GM12872 (cell line): ENCODE data around the gene ATXN1.

Experiments
- CTCF ChIP-seq: IDR thresholded peaks from 3 replicates; pipeline ENCODE4 v1.5.1; 2011; ENCODE audit warnings: low read depth, mild to moderate bottlenecking, low read length, moderate library complexity; ENCODE audit not compliant: insufficient read depth

The ATXN1 gene

GRCh38 chr6:16768477-16768830, 7.2 kb upstream of the ATXN1 start:
- TF ChIP-seq CTCF, result no peak

GRCh38 chr6:16767765-16768476, 6.7 kb upstream of the ATXN1 start:
- TF ChIP-seq CTCF, result no peak

GRCh38 chr6:16766836-16767745, 5.8 kb upstream of the ATXN1 start:
- no peak for TF ChIP-seq CTCF

GRCh38 chr6:16766043-16766536, 4.8 kb upstream of the ATXN1 start:
- TF ChIP-seq CTCF, result no peak

GRCh38 chr6:16765235-16765634, 4.0 kb upstream of the ATXN1 start:
- TF ChIP-seq CTCF, result no peak

- peak; percentile 44; the same call in 2 of the 3 replicates for TF ChIP-seq CTCF
Measured at GRCh38 chr6:16764188-16764950, 3.1 kb upstream of the ATXN1 start.
